IMR-90 (cell line): ENCODE measurements around the gene EIF2B1.

ENCODE experiments used
- CEBPB ChIP-seq: IDR thresholded peaks from 2 replicates; pipeline ENCODE4 v1.6.1; 2012; ENCODE audit warnings: low read depth, low read length, improper control_type of control experiment
- CHD1 ChIP-seq: IDR thresholded peaks from 2 replicates; pipeline ENCODE4 v1.6.1; 2012; ENCODE audit warnings: low read depth, low read length, improper control_type of control experiment
- CTCF ChIP-seq: conservative IDR thresholded peaks from 2 replicates; pipeline ENCODE4 v1.5.1; 2012; ENCODE audit warnings: mild to moderate bottlenecking, low read depth, low read length, improper control_type of control experiment
- FOS ChIP-seq: fragments of 150-350 bp; IDR thresholded peaks from 2 replicates; pipeline ENCODE4 v1.6.1; 2016; ENCODE audit warnings: low read depth, low read length
- MAFK ChIP-seq: IDR thresholded peaks from 2 replicates; pipeline ENCODE4 v1.6.1; 2012; ENCODE audit warnings: low read depth, low read length, improper control_type of control experiment
- MAZ ChIP-seq: IDR thresholded peaks from 2 replicates; pipeline ENCODE4 v1.6.1; 2012; ENCODE audit warnings: low read depth, mild to moderate bottlenecking, low read length, improper control_type of control experiment, moderate library complexity, borderline replicate concordance
- POLR2A ChIP-seq: IDR thresholded peaks from 2 replicates; pipeline ENCODE4 v1.6.1; 2012; ENCODE audit warnings: mild to moderate bottlenecking, low read depth, low read length
- RCOR1 ChIP-seq: IDR thresholded peaks from 2 replicates; pipeline ENCODE4 v1.6.1; 2012; ENCODE audit warnings: mild to moderate bottlenecking, low read length, improper control_type of control experiment; ENCODE audit not compliant: insufficient replicate concordance
- RFX5 ChIP-seq: IDR thresholded peaks from 2 replicates; pipeline ENCODE4 v1.8.0; 2012; ENCODE audit warnings: low read depth, mild to moderate bottlenecking, low read length, moderate library complexity
- SMC3 ChIP-seq: fragments of 150-350 bp; IDR thresholded peaks from 2 replicates; pipeline ENCODE4 v1.6.1; 2016; ENCODE audit warnings: low read depth, mild to moderate bottlenecking, antibody characterized with exemption, low read length, moderate library complexity
- USF2 ChIP-seq: fragments of 150-350 bp; IDR thresholded peaks from 2 replicates; pipeline ENCODE4 v1.6.1; 2017; ENCODE audit warnings: mild to moderate bottlenecking, antibody characterized with exemption, low read length, low read depth

- no peak for TF ChIP-seq CTCF
- TF ChIP-seq MAZ, result no peak
- TF ChIP-seq MAFK, result no peak
- no peak for TF ChIP-seq FOS
- TF ChIP-seq USF2, result no peak
- TF ChIP-seq CHD1, result no peak
- TF ChIP-seq SMC3, result no peak
- TF ChIP-seq RCOR1, result no peak
- TF ChIP-seq CEBPB, result no peak
- TF ChIP-seq POLR2A, result no peak
- no peak for TF ChIP-seq RFX5
These were observed 25.3 kb downstream of the EIF2B1 start for GRCh38 chr12:123608182-123608581.
